Bone marrow (tissue), 2 donors: Measurements from ENCODE around the gene NFIB.
A peak's percentile ranks its signal among the peaks of the same experiment; 100 is the strongest.

Source experiments
- DNase-seq, 2 donors: peaks; one replicate each; lab custom pipeline; 2025; lab: John Stamatoyannopoulos, UW

The NFIB gene

GRCh38 chr9:14344941-14345353, 31.0 kb upstream of the NFIB start:
- no peak for DNase-seq

DNA sequence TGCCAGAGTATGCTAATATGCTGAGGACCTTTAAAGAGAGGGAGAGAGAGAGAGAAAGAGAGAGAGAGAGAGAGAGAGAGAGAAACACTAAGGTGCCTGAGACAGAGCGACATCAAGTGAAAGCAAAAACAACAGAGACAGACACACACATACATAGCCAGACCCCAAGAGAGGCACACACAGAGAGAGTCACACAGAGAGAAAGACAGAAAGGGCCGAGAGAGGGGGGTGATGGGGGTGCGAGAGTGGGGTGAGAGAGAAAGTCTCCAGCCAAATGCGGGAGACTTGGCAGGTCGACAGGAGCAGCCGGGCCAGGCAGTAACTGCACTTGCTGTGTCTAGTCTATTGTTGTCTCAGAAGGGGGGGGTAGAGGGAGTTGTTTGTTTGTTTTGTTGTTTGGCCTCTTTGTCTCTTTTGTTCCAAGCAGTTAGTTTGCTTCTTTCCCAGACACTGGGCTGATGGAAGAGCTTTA, 30.1 kb upstream of the NFIB start:
- no peak for DNase-seq

DNA sequence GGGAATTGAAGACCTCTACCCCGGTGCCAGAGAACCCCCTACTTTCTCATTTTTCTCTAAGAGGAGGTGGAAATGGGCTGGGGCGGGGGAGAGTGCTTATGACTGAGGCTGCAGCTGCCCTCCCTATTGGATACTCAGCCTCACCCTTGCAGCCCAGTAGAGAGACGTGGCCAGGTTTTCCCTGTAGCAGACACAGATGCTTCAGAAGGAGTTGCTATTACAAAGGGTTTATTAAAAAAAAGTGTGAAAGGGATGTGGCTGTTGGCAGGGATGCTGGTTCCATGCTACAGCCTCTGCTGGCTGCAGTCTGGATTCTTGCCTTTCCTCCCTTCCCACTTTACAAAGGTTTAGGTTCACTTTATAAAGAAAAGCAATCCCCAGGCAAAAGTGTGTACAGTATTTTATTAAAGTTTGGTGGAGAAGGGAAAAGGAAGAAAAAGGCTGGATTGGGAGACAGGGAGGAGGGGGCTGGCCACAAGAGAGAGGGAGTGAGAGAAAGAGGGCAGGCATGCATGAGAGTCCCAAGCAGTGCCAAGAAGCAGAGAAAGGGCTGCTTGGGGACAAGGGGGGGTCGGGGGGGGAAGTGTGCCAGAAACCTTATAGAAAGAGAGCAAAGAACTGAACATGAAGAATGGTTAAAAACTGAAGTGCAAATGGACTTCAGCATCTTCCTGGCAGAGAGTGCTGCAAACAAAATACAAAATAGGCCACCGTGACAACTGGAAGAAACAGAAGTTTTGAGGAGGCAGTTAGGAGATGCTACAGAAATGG, 29.5 kb upstream of the NFIB start:
- no peak for DNase-seq

GRCh38 chr9:14342736-14343135, 28.8 kb upstream of the NFIB start:
- DNase-seq = no peak

DNA sequence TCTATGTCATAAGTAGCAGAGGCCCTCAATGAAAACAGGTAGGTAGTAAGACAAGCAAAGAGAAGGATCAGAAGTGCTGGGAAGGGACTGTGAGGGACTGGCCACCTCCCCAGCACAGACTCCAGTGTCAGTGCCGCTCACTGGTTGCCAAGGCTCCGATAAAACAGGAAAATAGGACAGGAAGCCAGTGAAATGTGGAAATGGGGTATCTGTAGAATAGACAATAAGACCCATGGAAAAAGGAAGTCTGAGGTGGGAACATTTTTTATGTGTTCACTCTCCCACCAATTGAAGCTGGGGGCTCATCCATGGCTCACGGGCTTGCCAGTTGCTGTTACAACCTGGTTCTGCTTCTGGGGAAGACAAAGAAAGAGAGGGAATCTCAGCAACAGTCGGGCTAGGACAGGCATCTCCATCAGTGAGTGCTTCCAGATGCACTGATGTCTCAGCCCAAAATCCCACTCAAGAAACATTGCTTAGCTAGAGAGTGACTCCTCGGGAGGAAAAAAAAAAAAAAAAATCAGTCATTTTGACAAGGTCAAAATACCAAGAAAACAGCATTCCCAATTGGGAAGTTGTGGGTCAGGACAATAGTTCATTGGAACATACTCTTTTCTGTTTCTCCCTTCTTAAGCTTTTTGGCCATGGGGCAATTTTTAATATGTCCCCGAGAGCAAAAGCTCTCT, 27.6 kb upstream of the NFIB start:
- DNase-seq = no peak

- no peak for DNase-seq
These were observed 27.1 kb upstream of the NFIB start for GRCh38 chr9:14340994-14341393.

DNA sequence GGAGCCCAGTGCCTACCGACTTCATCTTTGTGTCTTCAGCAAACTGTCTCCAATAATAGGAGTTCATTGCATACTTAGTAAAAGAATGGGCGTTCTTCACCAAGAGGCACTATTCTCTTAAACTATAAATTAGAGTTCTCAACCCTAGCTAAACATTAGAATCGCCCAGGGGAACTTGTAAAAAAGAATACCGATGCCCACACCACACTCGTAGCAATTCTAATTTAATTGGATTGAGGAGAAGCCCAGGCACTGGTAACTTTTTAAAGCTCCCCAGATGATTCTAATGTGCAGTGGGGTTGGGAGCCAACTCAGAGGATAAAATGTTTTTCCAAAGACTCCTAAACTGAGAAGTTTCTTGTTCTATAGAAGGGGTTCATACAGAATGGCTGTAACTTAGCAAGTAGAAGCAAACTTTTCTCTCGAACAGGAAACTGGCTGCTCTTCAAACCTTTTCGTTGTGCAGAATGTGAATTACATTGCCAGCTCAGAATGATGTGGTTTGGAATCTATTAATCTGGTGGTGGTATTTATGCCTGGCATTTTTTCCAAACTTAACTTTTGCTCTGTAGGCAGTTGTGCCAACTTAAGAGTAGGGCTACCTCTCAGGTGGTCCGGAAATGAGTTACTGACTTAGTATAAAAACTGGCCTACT, 26.4 kb upstream of the NFIB start:
- no peak for DNase-seq

DNA sequence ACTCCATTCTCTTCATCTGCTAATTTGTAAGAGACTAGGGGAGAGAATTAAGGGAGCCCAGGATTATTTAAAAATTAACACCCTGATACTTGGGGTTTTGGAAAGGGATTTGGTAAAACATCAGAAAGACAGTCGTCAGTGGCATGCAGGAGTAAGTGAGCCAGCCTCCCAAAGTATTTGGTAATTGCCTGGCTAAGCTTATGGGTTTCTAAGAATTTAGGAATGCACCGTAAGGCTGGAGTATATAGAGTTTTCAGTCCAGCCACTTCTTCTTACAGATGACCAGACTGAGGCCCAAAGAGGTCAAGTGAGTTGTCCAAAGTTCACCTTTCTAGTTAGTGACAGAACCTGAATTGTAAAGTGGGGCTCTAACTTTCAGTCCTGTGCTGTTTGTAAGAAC, 25.8 kb upstream of the NFIB start:
- no peak for DNase-seq

GRCh38 chr9:14337615-14338014, 23.7 kb upstream of the NFIB start:
- no peak for DNase-seq

- no peak for DNase-seq
These were observed 22.3 kb upstream of the NFIB start for GRCh38 chr9:14336244-14336643.

DNA sequence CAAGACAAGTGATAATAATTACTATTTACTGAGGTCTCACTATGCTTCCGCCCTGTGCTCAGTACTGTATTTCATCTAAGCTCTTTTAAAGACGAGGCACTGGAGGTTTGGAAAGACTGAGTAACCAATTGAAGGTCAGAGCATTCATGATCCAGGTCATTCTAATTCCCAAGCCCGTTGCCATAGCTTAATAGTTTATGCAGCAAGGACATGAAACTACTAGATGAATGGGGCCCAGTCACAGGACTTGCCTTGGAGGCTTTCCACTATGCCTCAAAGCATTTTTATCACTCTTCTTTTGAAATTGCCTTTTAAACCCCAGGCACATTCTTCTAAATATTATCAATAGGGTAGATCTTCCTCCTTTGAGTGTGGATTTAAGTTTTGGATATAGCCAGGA, 17.2 kb upstream of the NFIB start:
- no peak for DNase-seq

DNA sequence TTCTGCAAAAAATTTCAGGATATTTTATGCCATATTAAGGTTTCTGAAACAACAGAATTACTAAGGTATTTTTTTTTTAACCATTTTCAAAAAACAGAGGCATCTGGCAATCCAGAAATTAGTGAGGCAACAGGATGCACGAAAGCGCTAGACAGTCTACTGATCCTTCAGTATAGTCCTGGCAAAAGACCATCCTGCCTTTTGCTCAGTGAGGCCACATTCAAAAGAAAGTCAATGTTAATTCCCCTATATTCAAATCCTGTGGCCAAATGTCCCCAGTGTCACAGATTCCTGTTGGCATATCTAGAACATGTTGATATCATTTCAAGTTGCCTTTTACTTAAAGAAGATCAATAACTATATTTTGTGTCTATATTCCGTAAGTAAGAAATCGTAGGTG, 13.1 kb upstream of the NFIB start:
- no peak for DNase-seq

DNA sequence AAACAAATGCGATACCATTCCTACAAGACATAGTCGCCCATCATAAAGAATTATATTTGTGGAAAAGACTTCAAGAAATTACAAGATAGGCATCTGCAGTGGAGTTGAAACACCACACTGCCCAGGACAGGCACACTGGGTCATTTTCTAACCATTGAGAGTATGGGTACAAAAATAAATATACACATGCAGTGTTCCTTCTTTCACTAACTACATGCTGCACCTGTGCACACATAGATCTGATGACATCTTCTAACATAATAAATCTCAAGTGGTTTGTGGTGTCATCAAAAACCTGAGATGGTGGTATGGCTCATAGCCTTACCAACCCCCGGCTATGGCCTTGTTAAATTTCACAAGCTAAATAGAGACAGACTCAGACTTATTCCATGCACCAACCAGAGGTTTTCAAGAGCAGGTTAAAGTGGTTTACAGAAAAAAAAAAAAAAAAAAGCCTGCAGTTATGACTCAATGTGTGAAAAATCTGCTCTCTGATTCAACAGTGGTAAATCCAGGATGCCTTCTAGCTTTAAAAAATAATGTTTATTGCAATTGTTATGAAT, 12.4 kb upstream of the NFIB start:
- DNase-seq = no peak

DNA sequence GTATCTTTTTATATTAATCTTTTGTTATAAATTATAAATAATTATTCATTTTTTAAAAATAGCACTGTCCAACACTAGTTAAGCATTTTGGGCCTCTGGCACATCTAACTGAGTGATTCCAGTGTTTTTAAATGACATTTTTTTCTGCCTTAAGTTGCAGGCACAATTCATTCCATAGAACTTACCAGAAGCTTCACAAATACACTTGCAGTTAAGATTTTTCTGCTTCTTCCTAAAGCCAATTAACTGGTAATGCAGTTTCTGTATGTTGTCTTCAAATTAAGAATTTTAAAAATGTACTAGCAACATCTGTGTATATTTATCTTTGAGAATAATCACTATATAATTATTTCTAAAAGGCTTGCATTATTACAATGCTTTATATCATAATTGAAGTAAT, 11.2 kb upstream of the NFIB start:
- no peak for DNase-seq

- DNase-seq = no peak
These were observed 10.2 kb upstream of the NFIB start for GRCh38 chr9:14323985-14324650.

DNA sequence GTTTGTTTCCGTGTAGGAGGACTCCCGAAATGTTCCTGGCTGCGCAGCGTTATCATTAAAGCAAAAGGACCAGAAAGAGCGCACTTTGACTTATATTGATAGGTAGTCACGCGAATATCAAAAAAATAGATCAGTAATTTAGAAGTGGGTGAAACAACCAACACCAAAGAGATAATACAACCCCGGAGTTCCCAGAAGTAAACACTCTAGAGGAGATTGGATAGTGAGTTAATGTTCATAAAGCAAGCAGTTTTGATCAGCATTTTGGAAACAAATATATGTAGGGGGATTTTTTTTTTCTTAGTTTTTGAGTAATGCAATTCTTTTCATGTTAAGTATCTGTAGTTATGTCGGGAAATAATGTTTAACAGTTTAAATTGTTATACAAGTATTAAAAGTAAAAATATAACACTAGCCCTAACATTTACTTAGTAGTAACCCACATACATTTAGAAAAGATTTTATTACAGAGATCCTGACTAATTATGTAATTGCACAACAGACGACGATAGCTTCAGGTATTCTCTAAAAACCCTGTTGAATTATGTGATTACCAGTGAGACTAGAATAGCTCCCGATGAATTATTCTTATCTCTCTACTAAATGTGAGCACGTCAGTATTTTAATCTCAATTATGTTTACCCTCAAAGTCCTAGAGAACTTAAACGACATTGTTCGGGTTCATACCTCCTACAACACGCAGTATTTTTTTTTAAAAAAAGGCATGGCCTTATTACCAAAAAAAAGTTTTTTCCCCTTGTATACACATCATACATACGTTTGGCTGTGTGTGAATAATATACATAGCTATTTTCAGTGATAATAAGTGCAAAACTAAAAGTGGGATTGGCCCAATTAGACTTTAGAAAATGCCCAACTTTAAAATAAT, 9.4 kb upstream of the NFIB start:
- DNase-seq = no peak

GRCh38 chr9:14322211-14323082, 8.5 kb upstream of the NFIB start:
- DNase-seq = peak; percentile 34 to 46

DNA sequence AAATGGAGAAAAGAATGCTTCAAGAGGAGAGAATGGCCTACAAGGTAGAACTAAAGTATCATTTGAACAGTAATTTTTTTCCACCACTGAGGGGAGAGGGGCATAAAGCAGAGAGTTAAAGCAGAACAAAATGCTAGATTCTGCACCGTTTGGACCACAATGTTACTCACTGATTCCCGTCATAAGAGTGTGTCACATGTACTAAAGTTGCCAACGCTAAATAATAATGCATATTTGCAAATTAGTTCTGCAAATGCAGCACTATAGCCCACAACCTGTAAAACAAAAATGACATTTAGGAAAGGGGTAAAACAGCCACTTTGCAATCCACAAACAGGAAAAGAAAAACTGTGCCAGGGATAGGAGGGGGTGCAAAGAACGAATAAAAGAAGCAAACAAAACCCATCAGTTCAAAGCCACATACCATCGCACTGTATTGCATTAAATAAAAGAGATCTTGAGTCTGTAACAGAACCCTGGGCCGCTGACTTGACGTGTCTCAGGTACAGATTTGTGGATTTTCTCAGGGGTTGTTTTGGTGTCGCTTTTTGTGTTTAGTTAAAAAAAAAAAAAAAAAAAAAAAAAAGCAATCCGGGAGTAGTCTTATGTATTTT, 7.7 kb upstream of the NFIB start:
- DNase-seq = no peak

GRCh38 chr9:14320271-14321181, 6.6 kb upstream of the NFIB start:
- no peak for DNase-seq
